ENCODE data around the gene DENND6A. TPM values are rescaled to one million over a fixed set of nuclear protein-coding genes. Genes with fewer than 3 reads are reported as not detected.

DENND6A gene
- total and polyA plus RNA-seq, 2 of the 13 experiments (the other 11 are each of a cell fraction or from before 2014, with no cell fraction given), result 9.4 to 11.1 TPM

DNA sequence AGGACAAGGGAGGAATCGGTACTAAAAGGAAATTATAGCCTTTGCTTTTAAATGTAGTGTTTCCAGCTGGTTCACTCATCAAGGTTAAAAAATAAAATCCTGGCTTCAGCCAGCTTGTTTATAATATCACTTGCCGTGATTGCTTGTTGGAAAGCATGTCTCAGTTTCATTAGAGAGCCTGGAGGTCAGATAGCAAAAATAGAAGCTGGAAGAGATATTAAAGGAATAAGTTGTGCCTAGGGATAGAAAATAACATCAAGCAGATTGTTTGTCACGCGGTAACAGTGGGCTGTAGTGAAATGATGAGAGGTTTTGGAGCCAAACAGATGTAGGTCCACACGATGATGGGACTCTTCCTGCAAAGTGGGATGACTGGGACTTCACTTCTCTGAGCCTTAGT, 45.5 kb upstream of the DENND6A start:
- no peak overlapping the region for H3K27ac ChIP-seq (ENCODE audit: extremely low read length, insufficient read depth, low read length)
- no peaks in the 10 kb centered on the region for H3K36me3 ChIP-seq (replicated peaks in 1 of 2; ENCODE audit: control insufficient read depth in 1 of 2, insufficient read depth in 2 of 2, low read length in 2 of 2)
- intact Hi-C loops (cut with micrococcal nuclease; ENCODE audit: unreplicated experiment), result no loop called here
- no peaks in the 10 kb centered on the region for H3K79me2 ChIP-seq (ENCODE audit: insufficient read depth, low read length)
- 57% methylated on average over 5 of the region's 5 CpGs for WGBS (ENCODE audit: low lambda C conversion rate)
- H2AFZ ChIP-seq (ENCODE audit: low read length), result no peak overlapping the region
- in situ Hi-C loops (cut with HindIII; ENCODE audit: extremely low pct_ligation_motif_present, low pct_unique_long_range_greater_than_20kb), result no loop called here
- DNase-seq (ENCODE audit: low spot score), result no peak
- H3K4me2 ChIP-seq (ENCODE audit: low read depth, low read length), result no peak overlapping the region
- no peak for FAIRE-seq
- H3K4me1 ChIP-seq (ENCODE audit: insufficient read depth, low read length), result peaks cover 37% of the 10 kb centered on the region
- ChIA-PET CTCF (ENCODE audit: low intra/inter-chr PET ratio, low total read pairs) (no interaction called here), POLR2A (no interaction called here)
- H3K4me3 ChIP-seq (replicated peaks in 1 of 3; ENCODE audit: insufficient read depth in 1 of 3, low read depth in 2 of 3, low read length in 3 of 3), result no peak overlapping the region
- no peak overlapping the region for H3K9ac ChIP-seq (ENCODE audit: insufficient read depth, low read depth, low read length)
- ATAC-seq, result no peak
- H4K20me1 ChIP-seq (ENCODE audit: insufficient read depth, low read length), result no peaks in the 10 kb centered on the region
- no TSS peak for BruUV-seq (replicated peaks)
- no peaks in the 10 kb centered on the region for H3K9me3 ChIP-seq (ENCODE audit: low read length)
- TF ChIP-seq ZSCAN22 (CRISPR knock-in tag; IDR thresholded peaks at IDR 0.05) (no peak), THAP11 (CRISPR knock-in tag; IDR thresholded peaks at IDR 0.05) (no peak), ETS1 (CRISPR knock-in tag; IDR thresholded peaks at IDR 0.05) (no peak), SATB2 (CRISPR knock-in tag; IDR thresholded peaks at IDR 0.05) (no peak), DNMT1 (CRISPR knock-in tag; IDR thresholded peaks at IDR 0.05) (no peak), ZNF143 (CRISPR knock-in tag; IDR thresholded peaks at IDR 0.05) (no peak), RORA (CRISPR knock-in tag; IDR thresholded peaks at IDR 0.05) (no peak), ZNF501 (CRISPR knock-in tag; IDR thresholded peaks at IDR 0.05) (no peak)
- H3K27me3 ChIP-seq (ENCODE audit: control insufficient read depth in 1 of 2, insufficient read depth in 2 of 2, low read length in 2 of 2), result no peaks in the 10 kb centered on the region

- Histone ChIP-seq H3K79me2 (ENCODE audit: insufficient read depth, low read length) (no peaks in the 10 kb centered on the region), H4K20me1 (ENCODE audit: insufficient read depth, low read length) (no peaks in the 10 kb centered on the region), H3K27ac (ENCODE audit: extremely low read length, insufficient read depth, low read length) (no peak overlapping the region), H3K9me3 (ENCODE audit: low read length) (no peaks in the 10 kb centered on the region), H3K4me1 (ENCODE audit: insufficient read depth, low read length) (peaks cover 37% of the 10 kb centered on the region), H3K27me3 (ENCODE audit: control insufficient read depth in 1 of 2, insufficient read depth in 2 of 2, low read length in 2 of 2) (no peaks in the 10 kb centered on the region), H3K9ac (ENCODE audit: insufficient read depth, low read depth, low read length) (no peak overlapping the region), H3K4me2 (ENCODE audit: low read depth, low read length) (no peak overlapping the region), H3K36me3 (replicated peaks in 1 of 2; ENCODE audit: control insufficient read depth in 1 of 2, insufficient read depth in 2 of 2, low read length in 2 of 2) (no peaks in the 10 kb centered on the region), H2AFZ (ENCODE audit: low read length) (no peak overlapping the region), H3K4me3 (replicated peaks in 1 of 3; ENCODE audit: insufficient read depth in 1 of 3, low read depth in 2 of 3, low read length in 3 of 3) (no peak overlapping the region)
- ChIA-PET CTCF (ENCODE audit: low intra/inter-chr PET ratio, low total read pairs) (no interaction called here), POLR2A (no interaction called here)
- intact Hi-C loops (cut with micrococcal nuclease; ENCODE audit: unreplicated experiment), result no loop called here
- ATAC-seq, result no peak
- no TSS peak for BruUV-seq (replicated peaks)
- no peak for DNase-seq (ENCODE audit: low spot score)
- WGBS (ENCODE audit: low lambda C conversion rate), result 13% methylated on average over 3 of the region's 7 CpGs
- in situ Hi-C loops (cut with HindIII; ENCODE audit: extremely low pct_ligation_motif_present, low pct_unique_long_range_greater_than_20kb), result no loop called here
- FAIRE-seq, result no peak
- TF ChIP-seq TEAD3 (CRISPR knock-in tag; optimal IDR thresholded peaks at IDR 0.05; ENCODE audit: borderline replicate concordance) (peak; percentile 61), ZNF251 (CRISPR knock-in tag; IDR thresholded peaks at IDR 0.05) (no peak), FOSL2 (CRISPR knock-in tag; IDR thresholded peaks at IDR 0.05) (no peak), CBX1 (IDR thresholded peaks at IDR 0.05; ENCODE audit: low read depth) (no peak), HES4 (CRISPR knock-in tag; IDR thresholded peaks at IDR 0.05; ENCODE audit: borderline replicate concordance) (no peak), ZNF121 (CRISPR knock-in tag; IDR thresholded peaks at IDR 0.05) (peak; percentile 47; the same call in 1 of the 2 replicates), CEBPG (CRISPR knock-in tag; IDR thresholded peaks at IDR 0.05) (peak; percentile 25; the same call in 1 of the 2 replicates), RXRB (CRISPR knock-in tag; IDR thresholded peaks at IDR 0.05; ENCODE audit: borderline replicate concordance) (no peak)
- TF ChIP-seq, protein P1, sequence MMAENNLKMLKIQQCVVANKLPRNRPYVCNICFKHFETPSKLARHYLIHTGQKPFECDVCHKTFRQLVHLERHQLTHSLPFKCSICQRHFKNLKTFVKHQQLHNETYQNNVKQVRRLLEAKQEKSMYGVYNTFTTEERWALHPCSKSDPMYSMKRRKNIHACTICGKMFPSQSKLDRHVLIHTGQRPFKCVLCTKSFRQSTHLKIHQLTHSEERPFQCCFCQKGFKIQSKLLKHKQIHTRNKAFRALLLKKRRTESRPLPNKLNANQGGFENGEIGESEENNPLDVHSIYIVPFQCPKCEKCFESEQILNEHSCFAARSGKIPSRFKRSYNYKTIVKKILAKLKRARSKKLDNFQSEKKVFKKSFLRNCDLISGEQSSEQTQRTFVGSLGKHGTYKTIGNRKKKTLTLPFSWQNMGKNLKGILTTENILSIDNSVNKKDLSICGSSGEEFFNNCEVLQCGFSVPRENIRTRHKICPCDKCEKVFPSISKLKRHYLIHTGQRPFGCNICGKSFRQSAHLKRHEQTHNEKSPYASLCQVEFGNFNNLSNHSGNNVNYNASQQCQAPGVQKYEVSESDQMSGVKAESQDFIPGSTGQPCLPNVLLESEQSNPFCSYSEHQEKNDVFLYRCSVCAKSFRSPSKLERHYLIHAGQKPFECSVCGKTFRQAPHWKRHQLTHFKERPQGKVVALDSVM (CRISPR knock-in tag; IDR thresholded peaks at IDR 0.05), result peak; percentile 61; the same call in 1 of the 2 replicates
These were observed 45.0 kb upstream of the DENND6A start for GRCh38 chr3:57737840-57738239.
